GM19025 (cell line): ENCODE results near the gene KCNQ5.
"Not testable (repeated sequence)": the region's sequence is repeated elsewhere in the genome, so short reads cannot be mapped to it uniquely, and the experiment has no call there.

Source experiments
- ATAC-seq: cut with Tn5 transposase; IDR thresholded peaks from one replicate; pipeline ENCODE4 v1.9.1; 2021; ENCODE audit warnings: mild to moderate bottlenecking, low read depth, moderate library complexity; ENCODE audit not compliant: unreplicated experiment

KCNQ5 gene

GRCh38 chr6:72876256-72876655 lies 254.4 kb downstream of the KCNQ5 start:
- no peak for ATAC-seq

- no peak for ATAC-seq
Measured at GRCh38 chr6:72886170-72886569, 264.3 kb downstream of the KCNQ5 start.

GRCh38 chr6:72890233-72890632 lies 268.4 kb downstream of the KCNQ5 start:
- no peak for ATAC-seq

GRCh38 chr6:72890671-72891070 lies 268.8 kb downstream of the KCNQ5 start:
- ATAC-seq: no peak

- no peak for ATAC-seq
Measured at GRCh38 chr6:72892901-72893300, 271.0 kb downstream of the KCNQ5 start.

- no peak for ATAC-seq
Measured at GRCh38 chr6:72894091-72894490, 272.2 kb downstream of the KCNQ5 start.

- ATAC-seq: not testable (repeated sequence)
Measured at GRCh38 chr6:72898313-72898712, 276.4 kb downstream of the KCNQ5 start.

- no peak for ATAC-seq
Measured at GRCh38 chr6:72905705-72906478, 284.0 kb downstream of the KCNQ5 start.

GRCh38 chr6:72911463-72912155 lies 289.7 kb downstream of the KCNQ5 start:
- no peak for ATAC-seq

GRCh38 chr6:72913797-72914196 lies 291.9 kb downstream of the KCNQ5 start:
- no peak for ATAC-seq

- ATAC-seq: no peak
Measured at GRCh38 chr6:72916298-72916697, 294.4 kb downstream of the KCNQ5 start.

- ATAC-seq: no peak
Measured at GRCh38 chr6:72916906-72917305, 295.0 kb downstream of the KCNQ5 start.

GRCh38 chr6:72922401-72922800 lies 300.5 kb downstream of the KCNQ5 start:
- no peak for ATAC-seq

- ATAC-seq: no peak
Measured at GRCh38 chr6:72925136-72925535, 303.3 kb downstream of the KCNQ5 start.

- ATAC-seq: no peak
Measured at GRCh38 chr6:72930556-72931132, 308.8 kb downstream of the KCNQ5 start.

- ATAC-seq: no peak
Measured at GRCh38 chr6:72931325-72931887, 309.5 kb downstream of the KCNQ5 start.

- no peak for ATAC-seq
Measured at GRCh38 chr6:72933233-72933632, 311.4 kb downstream of the KCNQ5 start.

GRCh38 chr6:72936766-72937559 lies 315.1 kb downstream of the KCNQ5 start:
- ATAC-seq: no peak

GRCh38 chr6:72938104-72938503 lies 316.2 kb downstream of the KCNQ5 start:
- no peak for ATAC-seq

GRCh38 chr6:72939004-72939403 lies 317.1 kb downstream of the KCNQ5 start:
- ATAC-seq: no peak

- no peak for ATAC-seq
Measured at GRCh38 chr6:72940265-72940664, 318.4 kb downstream of the KCNQ5 start.
